ENCODE data around the gene PDIA5.

PDIA5 gene

GRCh38 chr3:123071581-123071980 lies 4.8 kb downstream of the PDIA5 start:
- DNase-seq (ENCODE audit: low spot score) = no peak

- no peak for DNase-seq (ENCODE audit: low spot score)
These were observed 5.3 kb downstream of the PDIA5 start for GRCh38 chr3:123072152-123072551.

GRCh38 chr3:123072564-123072963 lies 5.7 kb downstream of the PDIA5 start:
- DNase-seq (ENCODE audit: low spot score) = no peak

- peak; percentile 58 for DNase-seq (ENCODE audit: low spot score)
These were observed 8.5 kb downstream of the PDIA5 start for GRCh38 chr3:123075359-123075758.

- DNase-seq (ENCODE audit: low spot score) = no peak
These were observed 9.3 kb downstream of the PDIA5 start for GRCh38 chr3:123076112-123076495.

- no peak for DNase-seq (ENCODE audit: low spot score)
These were observed 9.9 kb downstream of the PDIA5 start for GRCh38 chr3:123076496-123077418.

- DNase-seq (ENCODE audit: low spot score) = no peak
These were observed 11.3 kb downstream of the PDIA5 start for GRCh38 chr3:123078101-123078500.

- DNase-seq (ENCODE audit: low spot score) = no peak
These were observed 14.2 kb downstream of the PDIA5 start for GRCh38 chr3:123080864-123081562.

- DNase-seq (ENCODE audit: low spot score) = no peak
These were observed 15.0 kb downstream of the PDIA5 start for GRCh38 chr3:123081718-123082369.

- no peak for DNase-seq (ENCODE audit: low spot score)
These were observed 15.7 kb downstream of the PDIA5 start for GRCh38 chr3:123082370-123083065.

- no peak for DNase-seq (ENCODE audit: low spot score)
These were observed 16.7 kb downstream of the PDIA5 start for GRCh38 chr3:123083383-123084124.

GRCh38 chr3:123084192-123084591 lies 17.4 kb downstream of the PDIA5 start:
- no peak for DNase-seq (ENCODE audit: low spot score)

- DNase-seq (ENCODE audit: low spot score) = no peak
These were observed 18.0 kb downstream of the PDIA5 start for GRCh38 chr3:123084738-123085237.

- DNase-seq (ENCODE audit: low spot score) = no peak
These were observed 18.6 kb downstream of the PDIA5 start for GRCh38 chr3:123085293-123085931.

- DNase-seq (ENCODE audit: low spot score) = no peak
These were observed 19.3 kb downstream of the PDIA5 start for GRCh38 chr3:123085932-123086627.

GRCh38 chr3:123088387-123088786 lies 21.6 kb downstream of the PDIA5 start:
- no peak for DNase-seq (ENCODE audit: low spot score)

- DNase-seq (ENCODE audit: low spot score) = no peak
These were observed 22.9 kb downstream of the PDIA5 start for GRCh38 chr3:123089611-123090331.

GRCh38 chr3:123090728-123091531 lies 24.1 kb downstream of the PDIA5 start:
- DNase-seq (ENCODE audit: low spot score) = peak; percentile 85

GRCh38 chr3:123092243-123092642 lies 25.4 kb downstream of the PDIA5 start:
- DNase-seq (ENCODE audit: low spot score) = no peak

Data from SW480 (cell line).